ENCODE measurements around the gene FBN1.

GRCh38 chr15:48532946-48533345 is 112.6 kb downstream of the FBN1 start:
- no peak for TF ChIP-seq CTCF (IDR thresholded peaks at IDR 0.05)
- no peak for TF ChIP-seq EP300 (IDR thresholded peaks at IDR 0.05)

All from upper lobe of left lung (tissue), 4 donors.